Activated naive CD8-positive, alpha-beta T cell treated with anti-CD3 and anti-CD28 coated beads, Interleukin-2, amount 10 ng/mL, durations not matched to agents 7 days and 5 days (primary cell): ENCODE data around the gene SDS. TPM values are rescaled to one million over a fixed set of nuclear protein-coding genes. Genes with fewer than 3 reads are reported as not detected.
"Not testable (repeated sequence)": the region's sequence is repeated elsewhere in the genome, so short reads cannot be mapped to it uniquely, and the experiment has no call there.

Experiments
- ATAC-seq: fragments of 150-1000 bp; cut with Tn5 transposase; one replicate; pipeline ENCODE4 v1.10.0; 2021; ENCODE audit warnings: low read depth, moderate library complexity
- POLR2A ChIA-PET: fragments of 350-600 bp; sonication (Branson Sonifier 250); formaldehyde crosslinking; loops from one replicate; lab custom pipeline; 2021; ENCODE audit warnings: antibody characterized with exemption; lab: Charles Lee
- DNase-seq: peaks from one replicate; pipeline ENCODE4 v3.0.0; 2021
- H3K27ac Mint-ChIP-seq: one replicate; pipeline ENCODE4 v1.8.0; 2022; ENCODE audit warnings: mild to moderate bottlenecking, mixed read lengths
- H3K27me3 Mint-ChIP-seq: one replicate; pipeline ENCODE4 v1.8.0; 2022; ENCODE audit warnings: mild to moderate bottlenecking, moderate library complexity, mixed read lengths
- H3K36me3 Mint-ChIP-seq: one replicate; pipeline ENCODE4 v1.8.0; 2021; ENCODE audit warnings: mild to moderate bottlenecking, mixed read lengths
- H3K4me1 Mint-ChIP-seq: one replicate; pipeline ENCODE4 v1.8.0; 2021; ENCODE audit warnings: mixed read lengths
- H3K4me3 Mint-ChIP-seq: one replicate; pipeline ENCODE4 v1.8.0; 2022; ENCODE audit warnings: mild to moderate bottlenecking, moderate library complexity, mixed read lengths
- H3K9me3 Mint-ChIP-seq: one replicate; pipeline ENCODE4 v1.8.0; 2021; ENCODE audit warnings: mixed read lengths
- total RNA-seq, 2 experiments: library from RNA; stranded (reverse); gene quantifications; one replicate each; pipeline ENCODE4 v1.2.3, GENCODE V29; 2021

SDS gene
- total RNA-seq, 2 experiments from 2014 or later = 0.36 to 0.60 TPM

GRCh38 chr12:113358381-113359132 is 45.1 kb downstream of the SDS start, which contains the start of gene PLBD2:
TSS of gene PLBD2 (plus strand) at chr12:113358587. CDS start at chr12:113358601, 14 bp downstream.
- peaks cover 10% of the 10 kb centered on the region for H3K4me1 Mint-ChIP-seq
- H3K36me3 Mint-ChIP-seq = peaks cover 1% of the 10 kb centered on the region
- H3K4me3 Mint-ChIP-seq = peak within 1 kb of the TSS; percentile 89
- peak; percentile 92 for DNase-seq
- peaks cover 2% of the 10 kb centered on the region for H3K27me3 Mint-ChIP-seq
- POLR2A ChIA-PET = interaction anchor here (0.7 to 1.4 kb wide), 2 partner anchors 23 to 156 kb away, joined by 3 to 9 read pairs; partner anchors contain the start of gene SLC8B1
- H3K9me3 Mint-ChIP-seq = no peaks in the 10 kb centered on the region
- H3K27ac Mint-ChIP-seq = peak within 1 kb of the TSS; percentile 80
- peak; percentile 94 for ATAC-seq

GRCh38 chr12:113354192-113354591 is 49.5 kb downstream of the SDS start:
- H3K4me3 Mint-ChIP-seq, DNase-seq, ATAC-seq, H3K27ac Mint-ChIP-seq, H3K9me3 Mint-ChIP-seq, H3K36me3 Mint-ChIP-seq, H3K4me1 Mint-ChIP-seq, POLR2A ChIA-PET: not testable (repeated sequence)
- H3K27me3 Mint-ChIP-seq = peaks cover 20% of the 10 kb centered on the region

- Mint-ChIP-seq H3K27me3 (peaks cover 28% of the 10 kb centered on the region), H3K27ac (no peak overlapping the region), H3K4me3 (no peak overlapping the region), H3K36me3 (no peaks in the 10 kb centered on the region), H3K4me1 (peaks cover 1% of the 10 kb centered on the region), H3K9me3 (no peaks in the 10 kb centered on the region)
- POLR2A ChIA-PET = no interaction called here
- ATAC-seq = no peak
- no peak for DNase-seq
Measured at GRCh38 chr12:113351089-113351488, 52.6 kb downstream of the SDS start.

GRCh38 chr12:113348849-113349536 is 54.7 kb downstream of the SDS start:
- H3K27me3 Mint-ChIP-seq = peaks cover 28% of the 10 kb centered on the region

GRCh38 chr12:113347892-113348291 is 55.8 kb downstream of the SDS start:
- peaks cover 21% of the 10 kb centered on the region for H3K27me3 Mint-ChIP-seq
- H3K4me1 Mint-ChIP-seq = peaks cover 1% of the 10 kb centered on the region
- DNase-seq (no peak), ATAC-seq (no peak)
- no peaks in the 10 kb centered on the region for H3K36me3 Mint-ChIP-seq
- no peak overlapping the region for H3K27ac Mint-ChIP-seq
- no peaks in the 10 kb centered on the region for H3K9me3 Mint-ChIP-seq
- H3K4me3 Mint-ChIP-seq = no peak overlapping the region
- POLR2A ChIA-PET = interaction anchor here (0.7 kb wide), 1 partner anchor 458 kb away, joined by 3 read pairs; no protein-coding TSS in a partner anchor

More at GRCh38 chr12:113348849-113349536, 54.7 kb downstream of the SDS start:
- POLR2A ChIA-PET = interaction anchor here (0.7 kb wide), 1 partner anchor 457 kb away, joined by 3 read pairs; no protein-coding TSS in a partner anchor
- no peak for ATAC-seq
- Mint-ChIP-seq H3K27ac (no peak overlapping the region), H3K9me3 (no peaks in the 10 kb centered on the region), H3K4me1 (peaks cover 1% of the 10 kb centered on the region), H3K36me3 (no peaks in the 10 kb centered on the region), H3K4me3 (no peak overlapping the region)
- no peak for DNase-seq

GRCh38 chr12:113347107-113347506 is 56.6 kb downstream of the SDS start:
- H3K27ac Mint-ChIP-seq = no peak overlapping the region
- peaks cover 19% of the 10 kb centered on the region for H3K27me3 Mint-ChIP-seq
- H3K36me3 Mint-ChIP-seq = no peaks in the 10 kb centered on the region
- no peak overlapping the region for H3K4me3 Mint-ChIP-seq
- H3K4me1 Mint-ChIP-seq = no peaks in the 10 kb centered on the region
- ATAC-seq (no peak), DNase-seq (no peak)
- POLR2A ChIA-PET = no interaction called here
- no peaks in the 10 kb centered on the region for H3K9me3 Mint-ChIP-seq

GRCh38 chr12:113346353-113346752 is 57.3 kb downstream of the SDS start:
- H3K4me3 Mint-ChIP-seq = no peak overlapping the region
- H3K4me1 Mint-ChIP-seq = peaks cover 2% of the 10 kb centered on the region
- H3K36me3 Mint-ChIP-seq = no peaks in the 10 kb centered on the region
- no peak for ATAC-seq
- no peak for DNase-seq
- POLR2A ChIA-PET = no interaction called here
- H3K27ac Mint-ChIP-seq = no peak overlapping the region
- H3K27me3 Mint-ChIP-seq = peaks cover 17% of the 10 kb centered on the region
- H3K9me3 Mint-ChIP-seq = no peaks in the 10 kb centered on the region

- Mint-ChIP-seq H3K9me3 (no peaks in the 10 kb centered on the region), H3K4me1 (peaks cover 2% of the 10 kb centered on the region), H3K36me3 (no peaks in the 10 kb centered on the region), H3K4me3 (no peak overlapping the region), H3K27ac (no peak overlapping the region), H3K27me3 (peaks cover 16% of the 10 kb centered on the region)
- ATAC-seq (no peak), DNase-seq (no peak)
- POLR2A ChIA-PET = no interaction called here
Measured at GRCh38 chr12:113345318-113345717, 58.4 kb downstream of the SDS start.

Other genes with a start within 250 kb of the SDS start
- gene DDX54, start 218.4 kb downstream of the SDS start, total RNA-seq = 10 to 100 TPM; 70.1 to 74.2 TPM
- 10 to 100 TPM; 18.5 to 21.5 TPM for gene RITA1, start 218.2 kb downstream of the SDS start, total RNA-seq
- gene TPCN1, start 182.4 kb downstream of the SDS start, total RNA-seq = 10 to 100 TPM; 29.9 to 32.0 TPM
- gene SLC8B1, start 68.8 kb downstream of the SDS start, total RNA-seq = 10 to 100 TPM; 42.1 to 42.4 TPM
- gene PLBD2, start 45.3 kb downstream of the SDS start, total RNA-seq = 10 to 100 TPM; 12.8 to 13.6 TPM
- 1 to 10 TPM in 1 of 2 experiments, under 1 TPM in 1; 0.85 to 1.2 TPM for gene SDSL, start 18.5 kb upstream of the SDS start, total RNA-seq
- not detected for gene LHX5, start 68.0 kb upstream of the SDS start, total RNA-seq